HG02763 (cell line): ENCODE measurements around the gene MED22.
A peak's percentile ranks its signal among the peaks of the same experiment; 100 is the strongest.
"Not testable (repeated sequence)": the region's sequence is repeated elsewhere in the genome, so short reads cannot be mapped to it uniquely, and the experiment has no call there.

Source experiments
- ATAC-seq: cut with Tn5 transposase; IDR thresholded peaks from one replicate; pipeline ENCODE4 v1.9.1; 2021; ENCODE audit warnings: mild to moderate bottlenecking, moderate library complexity; ENCODE audit not compliant: unreplicated experiment

Gene MED22

GRCh38 chr9:133377280-133377679, 29.3 kb upstream of the MED22 start:
- not testable (repeated sequence) for ATAC-seq

- ATAC-seq: peak; percentile 84
Measured at GRCh38 chr9:133375724-133376654, 28.1 kb upstream of the MED22 start, which contains the start of the genes STKLD1 and SURF4. Gene STKLD1 (plus strand): TSS chr9:133376366. CDS start chr9:133376474, 108 bp downstream. Gene SURF4 (minus strand): TSS chr9:133376060. CDS start chr9:133375969, 91 bp downstream.

DNA sequence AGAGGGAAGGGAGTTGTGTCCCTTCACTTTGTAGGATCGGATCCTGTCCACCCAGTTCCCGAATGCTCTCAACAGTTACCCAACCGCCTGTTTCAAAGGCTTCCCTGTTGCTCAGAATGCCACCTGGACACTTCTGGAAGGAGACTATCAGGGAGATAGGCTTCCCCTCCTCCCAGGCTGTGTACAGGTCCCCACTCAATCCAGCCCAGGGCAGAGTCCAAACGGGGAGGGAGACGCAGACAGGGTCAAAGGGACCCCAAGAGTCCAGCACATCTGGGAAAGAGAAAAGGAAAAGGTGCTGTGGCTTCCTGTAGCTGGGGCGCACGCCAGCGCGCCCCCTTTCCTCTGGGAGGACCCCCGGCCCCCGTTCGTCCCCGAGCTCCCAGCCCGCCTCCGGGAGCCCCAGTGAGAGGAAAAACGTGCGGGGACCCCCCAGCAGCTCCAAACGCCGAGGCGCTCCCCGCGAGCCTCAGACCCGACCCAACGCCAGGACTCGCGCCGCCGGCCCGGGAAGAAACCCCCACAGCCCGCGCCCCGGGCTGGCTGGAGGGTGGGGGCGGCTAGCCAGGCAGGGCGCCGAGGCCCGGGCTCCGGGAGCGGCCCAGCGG, 27.3 kb upstream of the MED22 start:
- ATAC-seq: peak; percentile 6

DNA sequence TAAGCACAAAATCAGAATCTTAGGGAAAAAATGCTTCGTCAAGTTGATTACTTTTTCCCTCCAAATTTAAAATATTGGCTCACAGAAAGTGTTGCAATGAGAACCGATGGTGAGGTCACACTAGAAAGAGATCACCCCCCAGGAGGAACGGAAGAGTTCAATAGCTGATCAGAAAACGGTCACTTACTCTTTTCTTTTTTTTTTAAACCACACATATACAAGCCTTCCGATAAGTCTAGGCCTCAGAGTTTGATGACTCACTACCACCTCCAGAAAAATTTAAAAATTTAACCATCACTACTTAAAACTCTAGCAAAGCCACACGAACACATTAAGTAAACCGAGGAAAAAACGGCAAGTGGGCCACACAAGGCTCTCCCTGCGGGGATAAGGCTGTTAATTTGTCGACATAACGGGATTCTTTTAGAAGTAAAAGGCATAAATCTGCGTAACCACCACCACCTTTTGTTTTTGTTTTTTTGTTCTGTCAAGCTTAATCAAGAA, 26.7 kb upstream of the MED22 start:
- no peak for ATAC-seq

DNA sequence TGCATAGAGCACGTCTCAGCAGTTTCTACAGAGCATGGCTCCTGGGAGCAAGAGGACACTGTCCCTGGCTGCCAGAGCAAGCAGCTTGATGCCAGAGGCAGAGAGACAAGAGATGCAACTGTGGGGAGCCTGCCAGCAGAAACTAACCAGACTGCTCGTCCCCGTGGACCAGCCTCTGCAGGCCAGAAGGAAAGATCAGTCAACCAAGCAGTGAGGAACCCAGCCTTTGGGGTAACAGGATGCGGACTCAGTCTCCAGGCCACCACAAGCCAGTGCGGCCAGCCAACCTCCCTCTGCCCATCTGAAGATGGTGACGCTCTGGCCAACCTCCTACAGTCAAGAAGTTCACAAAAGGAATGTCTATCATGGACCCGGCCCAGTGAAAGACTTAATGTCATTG, 24.2 kb upstream of the MED22 start:
- ATAC-seq: no peak

DNA sequence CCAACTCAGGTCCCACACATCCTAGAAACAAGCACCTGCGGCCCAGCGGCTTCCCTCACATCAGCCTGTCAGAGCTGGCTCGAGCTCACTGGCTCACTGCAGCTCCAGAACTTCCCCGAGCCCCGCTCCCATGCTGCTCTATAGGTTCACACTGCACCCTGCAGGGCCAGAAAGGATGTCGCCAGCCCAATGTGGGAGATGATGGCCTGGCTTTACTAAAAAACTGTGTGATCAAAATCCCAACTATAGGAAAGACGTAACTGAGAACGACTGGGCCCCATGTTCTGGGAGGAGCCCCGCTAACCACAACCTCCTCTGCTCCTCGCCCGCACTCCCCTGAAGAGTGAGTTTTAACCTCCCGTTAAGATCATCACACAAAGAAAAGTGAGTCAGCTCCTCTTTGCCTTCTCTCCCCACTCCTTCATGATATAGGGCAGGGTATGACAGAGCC, 23.4 kb upstream of the MED22 start:
- no peak for ATAC-seq

GRCh38 chr9:133370685-133371084, 22.8 kb upstream of the MED22 start:
- no peak for ATAC-seq

DNA sequence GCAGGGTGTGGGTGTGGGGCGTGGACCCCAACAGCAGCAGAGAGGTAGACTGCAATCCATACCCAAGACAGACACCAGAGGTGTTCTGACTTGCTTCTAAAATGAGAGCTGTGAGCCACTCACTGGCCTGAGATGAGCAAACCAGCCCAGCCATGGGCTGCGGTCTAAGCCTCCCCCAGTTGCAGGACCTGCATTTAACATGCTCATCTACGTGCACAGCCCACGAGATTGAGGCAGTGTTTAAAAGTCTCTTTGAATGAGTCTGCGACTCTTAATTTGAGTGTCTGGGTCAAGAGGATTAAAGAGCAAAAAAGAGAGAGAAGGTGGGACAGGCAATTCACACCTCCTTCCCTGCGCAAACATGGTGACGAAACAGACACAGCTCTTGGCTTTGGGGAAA, 22.0 kb upstream of the MED22 start:
- ATAC-seq: no peak

GRCh38 chr9:133369422-133369821, 21.5 kb upstream of the MED22 start:
- ATAC-seq: no peak

DNA sequence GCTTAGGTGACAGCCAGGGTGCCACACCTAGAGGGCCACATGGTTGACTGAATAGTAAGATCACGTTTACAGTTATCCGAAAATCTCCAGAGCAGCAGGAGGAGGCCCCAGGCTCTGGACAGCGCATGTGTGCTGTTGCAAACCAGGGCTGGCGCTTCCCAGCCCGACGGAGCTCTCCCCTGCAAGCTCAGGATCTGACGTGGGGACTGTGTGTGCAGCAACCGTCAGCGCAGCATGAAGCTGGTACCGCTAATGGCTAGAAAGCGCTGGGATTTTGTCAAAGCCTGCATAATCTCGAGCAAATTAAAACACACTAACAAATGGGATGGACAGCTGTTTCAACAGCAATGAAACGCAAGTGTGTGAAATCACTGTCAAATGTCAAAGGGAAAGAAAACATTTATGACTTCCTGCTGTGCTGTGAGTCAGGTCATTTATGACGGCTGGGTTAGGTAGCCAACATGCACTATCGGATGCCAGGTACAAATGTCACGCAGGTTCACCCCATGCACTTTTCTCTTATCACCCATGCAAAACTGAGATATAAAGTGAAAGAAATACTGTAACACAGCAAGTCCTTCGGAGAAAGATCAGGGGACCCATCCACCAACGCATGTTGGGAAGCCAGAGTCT, 20.4 kb upstream of the MED22 start:
- no peak for ATAC-seq

DNA sequence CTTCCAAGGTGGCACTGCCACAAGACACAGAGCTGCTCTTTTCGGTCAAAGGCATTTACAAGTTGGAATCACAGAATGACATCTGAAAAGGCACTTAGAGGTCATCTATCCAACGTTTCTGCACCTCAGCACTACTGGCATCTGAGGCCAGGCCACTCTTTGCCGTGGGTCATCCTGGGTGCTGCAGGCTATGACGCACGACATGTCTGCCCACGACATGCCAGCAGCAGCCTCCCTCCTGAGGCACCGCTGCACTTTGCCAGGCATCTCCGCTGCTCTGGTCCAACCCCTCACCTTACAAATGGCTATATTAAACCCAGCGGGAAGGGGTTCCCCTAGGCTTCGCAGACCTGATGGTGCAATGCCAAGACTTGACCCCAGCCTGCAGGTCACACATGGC, 19.8 kb upstream of the MED22 start:
- no peak for ATAC-seq

DNA sequence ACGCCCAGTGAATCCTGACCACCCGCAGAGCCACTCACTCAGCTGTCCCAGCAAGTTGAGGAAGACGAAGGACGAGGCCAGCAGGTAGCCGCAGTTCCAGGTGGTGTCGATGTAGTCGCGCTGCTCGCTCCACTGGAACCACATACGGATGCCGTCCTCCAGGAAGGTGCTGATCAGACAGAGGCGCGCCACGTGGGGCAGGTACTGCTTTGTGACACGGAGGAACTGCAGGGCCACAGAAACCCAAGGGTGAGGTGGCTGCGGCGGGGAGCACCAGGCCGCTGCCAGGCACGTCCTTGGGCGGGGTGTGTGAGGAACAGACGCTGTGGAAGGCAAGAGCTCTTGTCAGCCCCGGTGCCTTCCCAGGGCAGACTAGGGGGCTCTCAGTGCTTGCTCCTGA, 19.3 kb upstream of the MED22 start:
- no peak for ATAC-seq

- ATAC-seq: no peak
Measured at GRCh38 chr9:133366435-133366834, 18.5 kb upstream of the MED22 start.

DNA sequence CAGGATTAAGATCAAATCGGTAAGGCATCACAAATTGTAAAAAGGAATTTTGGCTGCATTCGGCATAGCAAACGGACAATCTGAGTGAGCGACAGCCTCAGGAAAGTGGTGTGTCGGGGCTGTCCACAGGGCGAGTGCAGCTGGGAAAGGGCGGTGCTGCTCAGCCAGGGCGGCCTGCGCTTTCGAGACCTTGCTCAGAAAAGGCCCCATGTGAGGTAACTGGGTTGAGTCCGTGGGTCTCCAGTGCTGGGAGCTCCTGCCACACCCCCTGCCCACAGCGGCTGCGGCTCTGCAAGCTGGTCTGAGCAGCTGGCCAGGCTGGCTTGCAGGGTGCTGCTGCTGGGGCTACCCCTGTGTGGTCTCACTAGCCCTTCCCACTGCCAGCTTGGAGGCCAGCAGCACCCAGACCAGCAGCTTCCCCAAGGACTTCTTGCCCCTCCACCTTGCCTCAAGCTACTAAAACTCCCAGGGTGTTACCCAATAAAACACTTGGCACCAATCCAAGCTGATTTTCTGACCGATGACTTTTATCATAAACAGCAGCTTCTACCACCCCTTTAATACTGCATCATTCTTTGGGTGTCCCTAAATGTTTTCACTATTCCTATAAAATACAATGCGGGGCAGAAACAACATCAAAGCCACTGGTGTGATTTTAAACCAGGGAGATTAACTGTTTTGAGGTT, 14.6 kb upstream of the MED22 start:
- no peak for ATAC-seq

- no peak for ATAC-seq
Measured at GRCh38 chr9:133361507-133362092, 13.7 kb upstream of the MED22 start.

DNA sequence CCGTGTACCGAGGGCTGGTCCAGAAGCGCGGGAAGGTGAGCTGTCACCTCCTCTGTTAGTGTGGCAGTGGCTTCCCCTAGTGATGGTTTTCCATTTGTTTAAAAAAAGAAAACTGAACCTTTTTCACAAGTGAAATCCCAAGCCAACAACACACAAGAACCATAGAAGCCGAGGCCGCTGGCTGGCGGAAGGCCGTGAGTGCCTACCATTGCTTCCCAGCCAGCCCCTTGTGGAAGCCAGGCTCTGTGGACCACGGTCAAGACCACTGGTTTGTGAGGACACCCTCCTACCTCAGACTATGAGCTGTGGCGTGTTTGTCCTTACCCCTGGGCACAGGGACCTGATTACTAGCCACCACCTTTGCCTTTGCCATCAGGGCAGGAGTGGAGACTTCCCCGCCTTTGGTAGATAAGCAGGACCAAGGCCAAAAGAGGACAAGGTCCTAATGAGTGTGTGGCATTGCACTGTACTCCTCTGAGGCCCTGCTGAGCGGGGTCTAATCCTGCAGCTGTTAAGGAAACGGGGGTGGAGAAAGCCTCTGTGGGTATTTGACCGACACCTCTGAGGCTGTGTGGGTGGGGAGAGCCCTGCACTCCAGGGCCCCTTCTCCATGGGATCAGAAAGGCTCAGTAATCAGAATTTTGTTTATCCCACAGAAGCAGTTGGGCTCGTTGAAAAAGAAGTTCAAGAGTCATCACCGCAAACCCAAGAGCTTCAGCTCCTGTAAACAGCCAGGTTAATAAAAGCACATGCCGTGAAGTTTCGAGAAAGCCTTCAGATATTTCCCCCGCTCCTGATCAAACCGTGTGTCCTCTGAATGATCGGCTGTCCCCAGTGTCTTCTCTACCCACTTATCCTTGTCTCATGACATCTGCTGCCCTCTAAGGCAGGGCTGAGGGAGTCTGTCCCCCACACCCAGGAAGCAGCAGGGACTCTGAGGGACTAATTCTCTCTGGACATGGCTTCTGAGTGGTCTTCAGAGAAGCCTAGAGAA, 12.8 kb upstream of the MED22 start:
- ATAC-seq: no peak

GRCh38 chr9:133359399-133360175, 11.7 kb upstream of the MED22 start:
- no peak for ATAC-seq

DNA sequence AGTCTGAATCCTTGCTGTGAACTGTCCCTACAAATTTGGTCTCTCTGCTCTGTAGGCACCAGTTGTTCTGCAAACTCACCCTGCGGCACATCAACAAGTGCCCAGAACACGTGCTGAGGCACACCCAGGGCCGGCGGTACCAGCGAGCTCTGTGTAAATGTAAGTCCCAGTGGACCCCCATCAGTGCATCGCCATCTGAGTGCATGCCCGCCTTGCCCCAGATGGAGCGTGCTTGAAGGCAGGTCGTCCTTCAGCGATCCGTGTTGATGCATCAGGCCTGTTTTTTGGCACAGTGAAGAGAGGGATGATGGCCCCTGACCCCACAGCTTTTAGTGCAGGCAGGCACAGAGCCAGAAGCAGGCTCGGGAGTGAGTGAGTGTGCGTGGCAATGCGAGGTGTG, 9.7 kb upstream of the MED22 start:
- ATAC-seq: no peak
